ENCODE measurements around the gene ATP13A1.
"Not testable (repeated sequence)": the region's sequence is repeated elsewhere in the genome, so short reads cannot be mapped to it uniquely, and the experiment has no call there.

- TF ChIP-seq CTCF (IDR thresholded peaks at IDR 0.05; ENCODE audit: extremely low read depth in 1 of 2, insufficient read depth in 1 of 2, low read depth in 1 of 2, low read length in 2 of 2); POLR2AphosphoS5 (IDR thresholded peaks at IDR 0.05; ENCODE audit: insufficient read depth, low read depth, low read length); JUN (IDR thresholded peaks at IDR 0.05; ENCODE audit: borderline replicate concordance, insufficient read depth, insufficient read length, low read depth); MYC (IDR thresholded peaks at IDR 0.05; ENCODE audit: low read depth, low read length); POLR2A (IDR thresholded peaks at IDR 0.05; ENCODE audit: low read depth, low read length); GATA2 (IDR thresholded peaks at IDR 0.05; ENCODE audit: insufficient read depth, insufficient read length, low read depth, low read length): not testable (repeated sequence)
- TF ChIP-seq, protein P1, sequence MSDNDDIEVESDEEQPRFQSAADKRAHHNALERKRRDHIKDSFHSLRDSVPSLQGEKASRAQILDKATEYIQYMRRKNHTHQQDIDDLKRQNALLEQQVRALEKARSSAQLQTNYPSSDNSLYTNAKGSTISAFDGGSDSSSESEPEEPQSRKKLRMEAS (IDR thresholded peaks at IDR 0.05; ENCODE audit: insufficient read depth, insufficient read length): not testable (repeated sequence)
Measured at GRCh38 chr19:19665420-19665948, 2.0 kb upstream of the ATP13A1 start.
